ENCODE data around the gene ALG5.

ALG5 gene

GRCh38 chr13:36913463-36913862 lies 85.7 kb downstream of the ALG5 start:
- no peak for DNase-seq

GRCh38 chr13:36912973-36913372 lies 86.2 kb downstream of the ALG5 start:
- DNase-seq = no peak

- DNase-seq = no peak
Observed at GRCh38 chr13:36912369-36912768, 86.8 kb downstream of the ALG5 start.

GRCh38 chr13:36910545-36910944 lies 88.6 kb downstream of the ALG5 start:
- DNase-seq = no peak

- DNase-seq = no peak
Observed at GRCh38 chr13:36907821-36908220, 91.3 kb downstream of the ALG5 start.

GRCh38 chr13:36907266-36907665 lies 91.9 kb downstream of the ALG5 start:
- no peak for DNase-seq

- DNase-seq = no peak
Observed at GRCh38 chr13:36905944-36906343, 93.2 kb downstream of the ALG5 start.

- DNase-seq = peak; percentile 95
Observed at GRCh38 chr13:36903925-36904595, 95.1 kb downstream of the ALG5 start.
